IPS-NIHi7 (cell line): ENCODE data around the gene ZNF236.
"Not testable (repeated sequence)": the region's sequence is repeated elsewhere in the genome, so short reads cannot be mapped to it uniquely, and the experiment has no call there.

Experiments used
- DNase-seq: peaks from one replicate; pipeline ENCODE4 v3.0.0; 2012; ENCODE audit warnings: mixed read lengths; ENCODE audit errors: extremely low spot score

ZNF236 gene

DNA sequence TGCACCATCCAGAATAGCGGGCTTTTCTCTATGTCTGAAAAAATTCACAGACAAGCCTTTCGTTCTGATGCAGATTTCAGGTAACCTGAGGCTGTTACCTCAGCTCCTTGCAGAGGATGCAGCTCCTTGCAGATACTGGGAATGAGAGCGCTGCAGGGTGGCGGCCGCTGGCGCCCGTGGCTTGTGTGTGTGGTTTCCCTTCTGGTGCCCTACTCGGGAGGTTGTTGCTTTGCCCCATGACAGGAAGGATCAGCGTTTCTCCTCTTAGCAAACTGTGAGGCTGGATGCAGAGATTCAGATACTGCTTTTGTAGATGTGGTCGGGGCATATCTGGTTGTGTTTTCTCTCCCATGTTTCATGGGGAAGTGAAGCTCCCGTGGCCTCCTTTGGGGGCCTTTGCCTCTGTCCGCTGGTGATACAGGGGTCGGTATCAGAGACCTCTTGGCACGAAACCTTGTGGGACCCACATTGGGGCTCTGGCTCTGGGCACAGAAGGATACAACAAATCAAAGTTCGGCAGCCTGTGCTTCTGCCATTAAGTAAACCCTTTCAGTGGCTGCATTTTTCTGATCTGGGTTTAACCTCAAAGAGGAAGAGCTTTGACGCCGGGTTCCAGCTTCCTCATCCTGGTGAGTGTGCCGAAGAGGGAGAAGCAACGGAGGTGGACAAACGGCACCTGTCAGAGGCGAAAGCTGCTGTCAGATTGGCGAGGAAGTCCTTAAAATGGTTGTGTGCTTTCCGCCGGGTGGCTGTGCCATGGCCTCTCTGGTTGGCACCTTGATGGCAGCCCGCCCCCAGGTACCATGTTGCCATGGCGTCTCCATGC lies 182.4 kb downstream of the ZNF236 start:
- DNase-seq: no peak

DNA sequence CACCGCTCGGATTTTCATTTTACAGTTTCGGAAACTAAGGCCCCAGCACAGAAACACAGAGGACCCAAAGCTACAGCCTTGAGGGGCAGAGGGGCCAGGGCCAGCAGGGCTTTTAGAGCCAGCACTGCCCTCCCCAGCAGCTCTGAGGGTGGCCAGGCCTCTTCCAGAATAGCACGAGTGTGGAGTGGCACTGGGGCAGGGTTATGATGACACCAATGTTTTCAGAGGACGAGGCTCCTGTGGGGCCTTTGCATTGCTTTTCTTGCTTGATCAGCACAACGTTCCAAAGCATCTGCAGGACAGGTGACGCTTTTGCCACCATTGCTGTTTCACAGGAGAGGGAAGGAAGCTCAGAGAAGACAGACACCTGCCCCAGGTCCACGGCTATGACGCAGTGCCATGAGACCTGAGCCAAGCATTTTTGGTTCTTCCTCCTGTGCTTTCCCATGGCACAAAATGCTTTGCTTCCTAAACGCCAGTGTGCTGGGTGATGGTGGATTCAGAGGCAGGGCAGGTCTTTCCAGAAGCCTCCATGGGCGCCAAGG lies 183.4 kb downstream of the ZNF236 start:
- DNase-seq: no peak

GRCh38 chr18:77006305-77007175 lies 184.2 kb downstream of the ZNF236 start:
- DNase-seq: no peak

DNA sequence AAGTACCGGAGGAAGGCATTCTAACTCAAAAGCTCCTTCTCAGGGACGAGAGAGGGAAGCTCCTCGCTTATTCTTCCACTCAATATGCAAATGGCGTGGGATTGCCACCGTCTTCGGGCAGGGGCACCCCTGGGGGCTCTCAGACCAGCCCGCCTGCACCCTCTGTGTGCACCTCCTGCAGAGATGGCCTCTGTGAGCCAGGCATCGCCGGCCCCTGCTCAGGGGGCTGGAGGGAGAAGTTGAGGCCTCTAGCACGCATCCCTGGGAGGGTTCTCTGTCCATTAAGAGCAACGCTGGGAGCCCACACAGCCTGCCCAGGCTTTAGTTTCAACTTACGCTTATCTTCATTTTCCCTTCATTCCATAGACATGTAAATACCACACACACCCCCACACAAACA lies 184.9 kb downstream of the ZNF236 start:
- no peak for DNase-seq

- no peak for DNase-seq
Observed at GRCh38 chr18:77008006-77008405, 185.6 kb downstream of the ZNF236 start.

- DNase-seq: no peak
Observed at GRCh38 chr18:77008576-77009315, 186.4 kb downstream of the ZNF236 start.

- no peak for DNase-seq
Observed at GRCh38 chr18:77009675-77010074, 187.3 kb downstream of the ZNF236 start.

- DNase-seq: no peak
Observed at GRCh38 chr18:77012120-77012519, 189.8 kb downstream of the ZNF236 start.

GRCh38 chr18:77012806-77013541 lies 190.6 kb downstream of the ZNF236 start:
- DNase-seq: no peak

- no peak for DNase-seq
Observed at GRCh38 chr18:77013811-77014521, 191.6 kb downstream of the ZNF236 start.

- no peak for DNase-seq
Observed at GRCh38 chr18:77014538-77014937, 192.2 kb downstream of the ZNF236 start.

DNA sequence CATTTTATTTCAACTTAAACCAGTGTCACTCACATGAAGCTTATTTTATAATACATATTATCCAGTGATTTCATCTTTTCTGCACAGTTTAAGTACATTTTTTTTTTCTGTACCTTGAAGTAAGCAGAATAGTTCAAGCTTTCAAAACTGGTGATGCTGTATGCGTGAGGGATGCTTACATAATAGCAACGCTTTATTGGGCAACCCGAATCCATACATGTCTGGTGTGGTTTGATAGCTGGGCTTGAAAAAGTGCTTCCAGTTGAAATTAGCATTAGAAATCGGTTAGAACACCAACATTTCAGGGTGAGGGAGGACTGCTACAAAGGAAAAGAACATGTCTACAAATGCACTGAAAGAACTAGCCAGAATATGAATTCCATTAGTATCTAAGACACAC lies 192.8 kb downstream of the ZNF236 start:
- no peak for DNase-seq

DNA sequence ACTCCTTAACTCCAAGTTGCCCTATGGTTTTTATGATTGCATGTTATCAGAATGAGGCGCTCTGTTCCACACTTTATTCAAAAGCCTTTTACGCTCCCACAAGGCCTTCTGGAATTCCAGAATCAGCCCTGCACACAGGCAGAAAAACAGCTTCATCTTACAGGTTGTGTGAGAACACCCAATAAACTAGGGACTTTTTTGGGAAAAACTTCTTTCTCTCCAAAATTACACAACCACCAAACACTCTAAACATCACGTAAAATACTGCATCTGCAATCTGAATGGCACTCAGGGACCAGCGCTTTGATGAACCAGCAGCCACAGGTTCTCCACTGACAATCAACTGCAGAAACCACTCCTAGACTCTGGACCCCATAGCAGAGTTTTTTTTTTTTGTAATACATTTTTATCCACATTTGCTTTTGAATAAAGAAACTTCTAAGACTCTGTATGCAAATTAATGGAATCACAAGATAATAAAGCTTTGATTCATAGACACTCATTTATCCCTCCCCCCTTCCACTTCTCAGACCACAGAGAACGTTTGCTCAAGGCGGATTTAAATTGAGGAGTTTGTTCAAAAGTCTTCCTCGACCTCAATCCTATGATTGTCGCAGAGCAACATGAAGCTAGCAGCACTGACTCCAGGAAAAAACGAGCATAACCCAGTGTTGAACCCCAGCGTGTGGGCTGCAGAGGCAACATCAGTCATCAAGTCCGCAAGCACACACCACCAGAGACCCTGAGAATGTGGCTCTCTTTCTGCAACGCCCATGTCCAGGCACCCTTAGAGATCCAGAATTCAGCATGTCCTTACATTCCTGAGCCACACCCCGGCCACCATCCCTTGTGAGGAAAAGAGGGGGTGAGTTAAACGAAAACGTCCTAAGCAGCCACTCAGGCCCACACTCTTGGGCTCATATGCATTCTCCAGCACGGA lies 193.7 kb downstream of the ZNF236 start:
- DNase-seq: no peak

DNA sequence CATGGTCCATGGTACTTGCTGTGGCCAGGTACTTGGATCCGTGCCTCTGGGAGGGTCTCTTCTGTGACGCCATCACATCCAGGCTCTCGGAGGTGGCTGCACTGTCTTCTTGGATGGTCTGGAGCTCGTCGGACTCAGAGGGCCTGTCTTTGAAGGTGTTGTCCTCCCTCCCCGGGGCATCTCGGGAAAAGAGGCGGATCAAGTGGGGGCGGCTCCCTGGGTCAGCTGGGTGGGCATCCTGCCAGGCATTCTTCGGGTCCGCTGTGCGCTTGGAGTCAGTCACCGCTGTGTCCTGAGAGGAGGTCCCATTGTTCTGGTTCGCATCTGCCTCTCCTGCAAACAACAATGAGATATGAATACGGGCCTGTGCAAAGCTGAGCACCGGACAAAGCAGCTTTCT lies 194.6 kb downstream of the ZNF236 start:
- DNase-seq: no peak

- no peak for DNase-seq
Observed at GRCh38 chr18:77017355-77017754, 195.0 kb downstream of the ZNF236 start.

DNA sequence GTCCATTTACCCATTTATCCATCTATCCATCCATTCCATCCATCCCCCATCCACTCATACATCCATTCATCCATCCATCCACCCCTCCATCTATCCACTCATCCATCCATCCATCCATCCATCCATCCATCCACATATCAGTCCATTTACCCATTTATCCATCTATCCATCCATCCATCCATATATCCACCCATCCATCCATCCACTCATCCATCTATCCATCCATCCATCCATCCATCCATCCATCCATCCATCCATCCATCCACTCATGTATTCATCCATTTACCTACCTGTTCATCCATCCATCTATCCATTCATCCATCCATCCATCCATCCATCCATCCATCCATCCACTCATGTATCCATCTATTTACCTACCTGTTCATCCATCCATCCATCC lies 196.3 kb downstream of the ZNF236 start:
- not testable (repeated sequence) for DNase-seq

DNA sequence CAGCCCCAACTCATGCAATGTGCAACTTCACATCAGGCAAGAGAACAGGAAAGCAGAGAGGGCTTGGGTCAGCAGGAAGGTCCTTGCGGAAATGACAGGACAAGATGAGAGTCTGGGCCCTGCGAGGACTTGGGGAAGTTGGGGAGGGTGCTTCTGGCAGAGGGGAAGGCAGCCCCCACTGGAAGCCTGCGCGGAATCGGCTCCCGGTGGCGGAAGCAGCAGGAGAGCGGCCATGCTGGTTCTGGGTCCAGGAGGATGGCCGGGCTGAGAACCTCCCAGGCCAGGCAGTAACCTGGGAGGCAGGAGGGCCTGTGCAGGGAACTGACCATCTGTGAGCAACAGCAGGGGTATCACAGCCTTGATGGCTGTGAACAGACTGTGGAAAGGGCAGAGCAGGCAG lies 197.3 kb downstream of the ZNF236 start:
- no peak for DNase-seq
